GM12878 (cell line): ENCODE measurements around the gene TNNT2. TPM values are rescaled to one million over a fixed set of nuclear protein-coding genes. Genes with fewer than 3 reads are reported as not detected.

Experiments
- ATAC-seq: fragments of 200-7000 bp; cut with Tn5 transposase; 3 replicates; pipeline ENCODE4 v1.9.1; 2020; ENCODE audit warnings: mild to moderate bottlenecking, moderate library complexity
- BruUV-seq: library from RNA; stranded (reverse); fragments of 400-500 nt; replicated peaks from 2 replicates; lab custom pipeline; 2021; lab: Mats Ljungman, UMichigan
- CTCF ChIA-PET: fragments of 300-600 bp; sonication (Branson Sonifier 250); formaldehyde crosslinking; extraction: SDS; loops from one replicate; lab custom pipeline; 2021; ENCODE audit warnings: inconsistent platforms; lab: Yijun Ruan, JAX
- POLR2A ChIA-PET: fragments of 350-600 bp; formaldehyde crosslinking; extraction: SDS; loops from one replicate; lab custom pipeline; 2021; ENCODE audit warnings: inconsistent platforms; lab: Charles Lee
- RAD21 ChIA-PET: fragments of 300-600 bp; sonication (Branson Sonifier 250); formaldehyde crosslinking; loops from one replicate; lab custom pipeline; 2023; ENCODE audit warnings: antibody characterized with exemption; ENCODE audit not compliant: unreplicated experiment; lab: Charles Lee
- SMC1A ChIA-PET: fragments of 300-600 bp; sonication (Branson Sonifier 250); formaldehyde crosslinking; loops from one replicate; lab custom pipeline; 2023; ENCODE audit not compliant: unreplicated experiment, uncharacterized antibody; lab: Charles Lee
- DNase-seq: peaks from one replicate; pipeline ENCODE4 v3.0.0-alpha.2; 2011; ENCODE audit warnings: low read depth, low spot score
- FAIRE-seq: peaks from 3 replicates; lab custom pipeline; 2011; peaks lifted over from hg19 to GRCh38; lab: Jason Lieb, UNC
- H2AFZ ChIP-seq: 2 replicates; pipeline ENCODE4 v1.6.0; 2011; ENCODE audit warnings: low read depth, low read length, control low read depth; ENCODE audit not compliant: control insufficient read depth
- H3K27ac ChIP-seq: 2 replicates; pipeline ENCODE4 v1.5.1; 2011; ENCODE audit warnings: control low read depth; ENCODE audit not compliant: control insufficient read depth, insufficient read depth
- H3K27me3 ChIP-seq, 2 experiments: replicated peaks in 1 of 2; 2 replicates each; pipeline versions ENCODE4 v1.6.0 to v1.6.1; 2011; ENCODE audit warnings: low read length in 1 of 2; ENCODE audit not compliant: control insufficient read depth in 2 of 2, insufficient read depth in 2 of 2
- H3K36me3 ChIP-seq, 2 experiments: 2 replicates each; pipeline ENCODE4 v1.5.1; 2011; ENCODE audit warnings: low read length in 1 of 2; ENCODE audit not compliant: control insufficient read depth in 2 of 2, insufficient read depth in 2 of 2
- H3K4me1 ChIP-seq: 2 replicates; pipeline ENCODE4 v1.6.1; 2011; ENCODE audit warnings: mild to moderate bottlenecking, low read length, moderate library complexity, mixed read lengths; ENCODE audit not compliant: control insufficient read depth, insufficient read depth
- H3K4me2 ChIP-seq: 2 replicates; pipeline ENCODE4 v1.6.0; 2011; ENCODE audit warnings: control low read depth; ENCODE audit not compliant: control insufficient read depth, insufficient read depth
- H3K4me3 ChIP-seq: fragments of 200-600 bp; sonication (generic); 2 replicates; pipeline ENCODE4 v1.5.1; 2016
- H3K79me2 ChIP-seq: 2 replicates; pipeline ENCODE4 v1.6.0; 2011; ENCODE audit warnings: low read length; ENCODE audit not compliant: control insufficient read depth, insufficient read depth
- H3K9ac ChIP-seq: 2 replicates; pipeline ENCODE4 v1.8.0; 2011; ENCODE audit warnings: low read length, control low read depth, mixed read lengths; ENCODE audit not compliant: control insufficient read depth, insufficient read depth
- H3K9me3 ChIP-seq: replicated peaks from 3 replicates; pipeline ENCODE4 v1.5.1; 2011; ENCODE audit warnings: mild to moderate bottlenecking, low read length; ENCODE audit not compliant: control insufficient read depth, insufficient read depth
- H4K20me1 ChIP-seq: 2 replicates; pipeline ENCODE4 v1.6.0; 2011; ENCODE audit not compliant: control insufficient read depth, insufficient read depth
- CREB1 ChIP-seq: IDR thresholded peaks from 2 replicates; pipeline ENCODE4 v1.6.1; 2012; ENCODE audit warnings: low read depth, mild to moderate bottlenecking, inconsistent platforms
- EZH2 ChIP-seq: IDR thresholded peaks from 2 replicates; pipeline ENCODE4 v1.6.1; 2012; ENCODE audit warnings: low read depth, mild to moderate bottlenecking, control low read depth, inconsistent platforms, low read length, borderline replicate concordance; ENCODE audit not compliant: control insufficient read depth
- GATAD2B ChIP-seq: fragments of 450-650 bp; conservative IDR thresholded peaks from 2 replicates; pipeline ENCODE4 v1.6.1; 2017; ENCODE audit warnings: low read depth, mild to moderate bottlenecking, moderate library complexity
- IKZF2 ChIP-seq, 2 experiments: fragments of 450-650 bp; IDR thresholded peaks; 2 replicates each; pipeline ENCODE4 v1.6.1; 2017; ENCODE audit warnings: mild to moderate bottlenecking in 2 of 2, moderate library complexity in 2 of 2
- PKNOX1 ChIP-seq: fragments of 450-650 bp; IDR thresholded peaks from 2 replicates; pipeline ENCODE4 v1.6.1; 2016; ENCODE audit warnings: mild to moderate bottlenecking
- PML ChIP-seq: IDR thresholded peaks from 2 replicates; pipeline ENCODE4 v1.6.1; 2012; ENCODE audit warnings: low read length, inconsistent platforms
- WGBS: methylation state at CpG from one replicate; pipeline ENCODE4 v1.1.6; 2016; ENCODE audit warnings: low lambda C conversion rate; ENCODE audit not compliant: insufficient replicate concordance, insufficient coverage; ENCODE audit errors: missing lambda C conversion rate; 5-methylcytosine and 5-hydroxymethylcytosine counted together
- in situ Hi-C: fragments of 300-500 bp; cut with MboI; formaldehyde crosslinking; loops from 9 replicates; pipeline ENCODE4 v1.14.3; 2018; ENCODE audit warnings: mixed read lengths
- intact Hi-C: fragments of 100-400 bp; cut with micrococcal nuclease; formaldehyde crosslinking; loops from one replicate; pipeline ENCODE4 v1.14.2; 2022; ENCODE audit not compliant: unreplicated experiment
- polyA plus RNA-seq, 11 experiments: library from polyadenylated mRNA; depleted of rRNA in 4 of 11; unstranded in 6 of 11; stranded (reverse) in 5 of 11; fragments of >200 nt; fragmentation: Nextera tagmentation in 4 of 11; fragmentation: Illumina TruSeq in 1 of 11; extraction: Ambion mirVana in 4 of 11; extraction: Trizol in 1 of 11; gene quantifications; 1 replicate in 1 of 11; 2 replicates in 10 of 11; pipeline versions ENCODE4 v1.2.1 to v1.2.3, GENCODE V29; 2011 to 2016; ENCODE audit warnings: inconsistent platforms in 2 of 11, missing spikeins in 2 of 11, low read depth in 1 of 11
- total RNA-seq, 4 experiments: library from RNA; depleted of rRNA in 3 of 4; stranded (reverse); fragments of >200 nt in 3 of 4; fragmentation: Illumina TruSeq in 1 of 4; extraction: Trizol in 1 of 4; gene quantifications; 2 replicates each; pipeline versions ENCODE4 v1.2.1 to v1.2.3, GENCODE V29; 2013 to 2021

The TNNT2 gene
- total and polyA plus RNA-seq, 10 of the 15 experiments (the other 5 are each of a cell fraction or from before 2014, with no cell fraction given), result 2.2 TPM; not detected in 9

- H3K36me3 ChIP-seq, result no peaks in the 10 kb centered on the region
- POLR2A ChIA-PET, result no interaction called here
- H3K27me3 ChIP-seq, result no peaks in the 10 kb centered on the region; a peak in 2 of 4 replicates
- no peaks in the 10 kb centered on the region for H3K9me3 ChIP-seq
- no TSS peak for BruUV-seq
- in situ Hi-C loops, result no loop called here
- no peaks in the 10 kb centered on the region for H3K79me2 ChIP-seq
- no peak overlapping the region for H3K27ac ChIP-seq
- ATAC-seq, result no peak
- no peak for FAIRE-seq
- no peak overlapping the region for H2AFZ ChIP-seq
- H4K20me1 ChIP-seq, result no peaks in the 10 kb centered on the region
- CTCF ChIA-PET, result interaction anchor here (0.6 to 1.0 kb wide), 2 partner anchors 45 to 1197 kb away, joined by 3 read pairs; no protein-coding TSS in a partner anchor
- SMC1A ChIA-PET, result no interaction called here
- no peak overlapping the region for H3K9ac ChIP-seq
- RAD21 ChIA-PET, result interaction anchor here (1.4 to 2.3 kb wide), 2 partner anchors 28 to 30 kb away, joined by 3 to 6 read pairs; no protein-coding TSS in a partner anchor
- no peak overlapping the region for H3K4me2 ChIP-seq
- no peak for TF ChIP-seq IKZF2 (IDR thresholded peaks at IDR 0.05)
- no peak for TF ChIP-seq CREB1
- no peak for TF ChIP-seq PML
- TF ChIP-seq GATAD2B, result no peak
- no peak for TF ChIP-seq EZH2
- no peak for TF ChIP-seq PKNOX1
- intact Hi-C loops, result no loop called here
- H3K4me3 ChIP-seq, result no peak overlapping the region
- no peak for DNase-seq
- H3K4me1 ChIP-seq, result no peaks in the 10 kb centered on the region
- 38% methylated on average over 12 of the region's 15 CpGs for WGBS
Observed at GRCh38 chr1:201414051-201414738, 36.7 kb upstream of the TNNT2 start.
